Left lung (tissue), 10 donors: ENCODE results near the gene FRMD4A. TPM values are rescaled to one million over a fixed set of nuclear protein-coding genes. Genes with fewer than 3 reads are reported as not detected.
A peak's percentile ranks its signal among the peaks of the same experiment; 100 is the strongest.
"Not testable (repeated sequence)": the region's sequence is repeated elsewhere in the genome, so short reads cannot be mapped to it uniquely, and the experiment has no call there.

ENCODE experiments used
- ATAC-seq: fragments of 200-7000 bp; cut with Tn5 transposase; one replicate; pipeline ENCODE4 v1.9.1; 2020; ENCODE audit warnings: moderate library complexity
- DNase-seq, 4 donors: peaks; one replicate each; pipeline ENCODE4 v3.0.0-alpha.2; 2013 to 2020
- H3K27ac ChIP-seq, 2 donors: fragments of 200-600 bp; sonication (generic) in 1 of 2; one replicate each; pipeline versions ENCODE4 v1.5.0 to v1.8.0; 2020 to 2021
- H3K27me3 ChIP-seq, 2 donors: fragments of 200-600 bp; sonication (generic) in 1 of 2; one replicate each; pipeline versions ENCODE4 v1.5.0 to v1.8.0; 2020 to 2021
- H3K36me3 ChIP-seq, 2 donors: fragments of 200-600 bp; sonication (generic) in 1 of 2; one replicate each; pipeline versions ENCODE4 v1.5.0 to v1.8.0; 2020 to 2021
- H3K4me1 ChIP-seq, 2 donors: fragments of 200-600 bp; one replicate each; pipeline ENCODE4 v1.8.0; 2021
- H3K4me3 ChIP-seq, 2 donors: fragments of 200-600 bp; sonication (generic) in 1 of 2; one replicate each; pipeline versions ENCODE4 v1.5.0 to v1.8.0; 2020 to 2021; ENCODE audit warnings: mild to moderate bottlenecking in 1 of 2
- H3K9me3 ChIP-seq, 2 donors: fragments of 200-600 bp; sonication (generic) in 1 of 2; one replicate each; pipeline versions ENCODE4 v1.5.0 to v1.8.0; 2020 to 2021
- intact Hi-C, 2 donors: fragments of 100-400 bp; cut with DNase I; formaldehyde crosslinking; loops; one replicate each; pipeline versions ENCODE4 v1.11.2 to v1.14.2; 2022
- polyA plus RNA-seq, 6 donors: library from polyadenylated mRNA; unstranded; fragments of 120-200 nt; gene quantifications; one replicate each; pipeline ENCODE4 v1.2.1, GENCODE V29; 2013; ENCODE audit not compliant: insufficient read length in 6 of 6
- total RNA-seq, 2 donors: library from RNA; stranded (reverse); fragmentation: NEBNext Ultra II Directional; extraction: Animal tissue kit (Norgen Biotek cat#: 25700); gene quantifications; one replicate each; pipeline ENCODE4 v1.2.1, GENCODE V29; 2021
- TF ChIP-seq, protein P1 (sequence below), 2 donors: fragments of 200-600 bp; sonication (generic) in 1 of 2; IDR thresholded peaks; one replicate each; pipeline versions ENCODE4 v1.5.0 to v1.8.0; 2021; ENCODE audit warnings: antibody characterized with exemption in 2 of 2
- donor health status: DM: no; HTN: yes; CAD: no.
- donor health status: DM: no; HTN: no; CAD: no.

FRMD4A gene
- total and polyA plus RNA-seq, 8 donors = 33.9 to 62.8 (median 57.0) TPM

- no peak overlapping the region for H3K4me3 ChIP-seq
- H3K27ac ChIP-seq = peak overlapping the region in 1 of 2 donors; percentile 13
- DNase-seq (no peak), ATAC-seq (no peak)
- intact Hi-C loops = no loop called here
- H3K27me3 ChIP-seq = no peaks in the 10 kb centered on the region
- no peaks in the 10 kb centered on the region for H3K9me3 ChIP-seq
- no peaks in the 10 kb centered on the region for H3K36me3 ChIP-seq
- TF ChIP-seq, protein P1, sequence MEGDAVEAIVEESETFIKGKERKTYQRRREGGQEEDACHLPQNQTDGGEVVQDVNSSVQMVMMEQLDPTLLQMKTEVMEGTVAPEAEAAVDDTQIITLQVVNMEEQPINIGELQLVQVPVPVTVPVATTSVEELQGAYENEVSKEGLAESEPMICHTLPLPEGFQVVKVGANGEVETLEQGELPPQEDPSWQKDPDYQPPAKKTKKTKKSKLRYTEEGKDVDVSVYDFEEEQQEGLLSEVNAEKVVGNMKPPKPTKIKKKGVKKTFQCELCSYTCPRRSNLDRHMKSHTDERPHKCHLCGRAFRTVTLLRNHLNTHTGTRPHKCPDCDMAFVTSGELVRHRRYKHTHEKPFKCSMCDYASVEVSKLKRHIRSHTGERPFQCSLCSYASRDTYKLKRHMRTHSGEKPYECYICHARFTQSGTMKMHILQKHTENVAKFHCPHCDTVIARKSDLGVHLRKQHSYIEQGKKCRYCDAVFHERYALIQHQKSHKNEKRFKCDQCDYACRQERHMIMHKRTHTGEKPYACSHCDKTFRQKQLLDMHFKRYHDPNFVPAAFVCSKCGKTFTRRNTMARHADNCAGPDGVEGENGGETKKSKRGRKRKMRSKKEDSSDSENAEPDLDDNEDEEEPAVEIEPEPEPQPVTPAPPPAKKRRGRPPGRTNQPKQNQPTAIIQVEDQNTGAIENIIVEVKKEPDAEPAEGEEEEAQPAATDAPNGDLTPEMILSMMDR (IDR thresholded peaks at IDR 0.05) = no peak
- peaks cover 0 to 4% of the 10 kb centered on the region in 2 donors for H3K4me1 ChIP-seq
Measured at GRCh38 chr10:13865758-13866491, 464.8 kb downstream of the FRMD4A start.

- H3K36me3 ChIP-seq, ATAC-seq, intact Hi-C loops, H3K27ac ChIP-seq, H3K27me3 ChIP-seq, H3K4me3 ChIP-seq, H3K9me3 ChIP-seq, H3K4me1 ChIP-seq, DNase-seq: not testable (repeated sequence)
Measured at GRCh38 chr10:13865220-13865619, 465.5 kb downstream of the FRMD4A start.

GRCh38 chr10:13862546-13863233 lies 468.0 kb downstream of the FRMD4A start:
- peaks cover 0 to 4% of the 10 kb centered on the region in 2 donors for H3K4me1 ChIP-seq
- no peak overlapping the region for H3K27ac ChIP-seq
- no peaks in the 10 kb centered on the region for H3K27me3 ChIP-seq
- no peaks in the 10 kb centered on the region for H3K9me3 ChIP-seq
- ATAC-seq = no peak
- TF ChIP-seq, protein P1 (IDR thresholded peaks at IDR 0.05) = no peak
- H3K4me3 ChIP-seq = no peak overlapping the region
- intact Hi-C loops = no loop called here
- H3K36me3 ChIP-seq = no peaks in the 10 kb centered on the region
- DNase-seq = peak in 1 of 4 donors; percentile 34

GRCh38 chr10:13860886-13861285 lies 469.8 kb downstream of the FRMD4A start:
- Histone ChIP-seq H3K4me3 (no peak overlapping the region), H3K36me3 (no peaks in the 10 kb centered on the region), H3K9me3 (no peaks in the 10 kb centered on the region), H3K4me1 (no peaks in the 10 kb centered on the region), H3K27me3 (no peaks in the 10 kb centered on the region), H3K27ac (no peak overlapping the region)
- ATAC-seq (no peak), DNase-seq (no peak)
- TF ChIP-seq, protein P1 (IDR thresholded peaks at IDR 0.05) = no peak
- intact Hi-C loops = no loop called here

DNA sequence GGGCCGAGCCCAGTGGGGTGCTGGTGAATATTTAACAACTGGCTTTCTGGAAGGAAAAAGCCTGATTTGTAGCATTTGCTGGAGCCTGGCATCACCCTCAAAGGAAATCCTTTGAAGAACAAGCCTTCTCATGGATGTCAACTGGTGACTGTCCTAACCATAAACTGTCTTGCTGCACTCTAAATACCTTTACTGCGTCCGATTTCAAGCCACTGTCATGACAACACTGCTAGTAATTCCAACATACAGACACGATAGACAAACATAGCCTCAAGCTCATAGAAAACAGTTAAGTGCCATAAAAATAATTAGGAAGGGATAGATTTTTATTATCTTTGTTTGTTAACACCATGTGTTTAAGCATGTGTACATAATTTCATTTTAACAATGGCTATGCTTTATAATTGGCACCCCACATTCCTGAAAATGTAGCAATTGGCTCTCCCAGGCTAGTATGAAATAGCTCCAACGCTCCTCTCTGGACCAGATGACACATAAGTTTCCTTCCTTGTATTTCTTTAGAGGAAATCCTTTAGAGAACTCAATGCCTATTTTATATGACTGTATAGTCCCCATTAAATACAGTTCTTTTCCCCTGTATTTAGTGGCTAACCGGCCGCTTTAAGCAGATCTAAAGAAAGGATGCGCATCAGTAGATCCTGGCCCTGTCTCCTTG lies 470.6 kb downstream of the FRMD4A start:
- H3K27ac ChIP-seq = no peak overlapping the region
- TF ChIP-seq, protein P1 (IDR thresholded peaks at IDR 0.05) = no peak
- H3K4me3 ChIP-seq = no peak overlapping the region
- H3K36me3 ChIP-seq = no peaks in the 10 kb centered on the region
- no peaks in the 10 kb centered on the region for H3K27me3 ChIP-seq
- intact Hi-C loops = no loop called here
- DNase-seq (no peak), ATAC-seq (no peak)
- H3K9me3 ChIP-seq = no peaks in the 10 kb centered on the region
- no peaks in the 10 kb centered on the region for H3K4me1 ChIP-seq
